ENCODE data around the gene CEP350.
"Not testable (repeated sequence)": the region's sequence is repeated elsewhere in the genome, so short reads cannot be mapped to it uniquely, and the experiment has no call there.

- TF ChIP-seq CTCF, POLR2AphosphoS5 (IDR thresholded peaks at IDR 0.05): not testable (repeated sequence)
These were observed 179.1 kb downstream of the CEP350 start for GRCh38 chr1:180133688-180134087.
